CD14-positive monocyte (primary cell): ENCODE data around the gene CALML5. TPM values are rescaled to one million over a fixed set of nuclear protein-coding genes. Genes with fewer than 3 reads are reported as not detected.

Source experiments
- DNase-seq, 3 donors: peaks; one replicate each; pipeline ENCODE4 v3.0.0-alpha.2; 2011 to 2022
- H2AFZ ChIP-seq: 2 replicates; pipeline ENCODE4 v1.6.0; 2012; ENCODE audit warnings: mild to moderate bottlenecking, low read depth, low read length, inconsistent platforms; ENCODE audit not compliant: insufficient read depth, poor library complexity, severe bottlenecking
- H3K27ac ChIP-seq, 2 donors: 1 replicate in 1 of 2; 2 replicates in 1 of 2; pipeline ENCODE4 v1.5.1; 2012 to 2013; ENCODE audit warnings: low read length in 2 of 2, control low read depth in 1 of 2, inconsistent platforms in 1 of 2, low read depth in 1 of 2, mild to moderate bottlenecking in 1 of 2
- H3K27me3 ChIP-seq, 2 donors: one replicate each; pipeline versions ENCODE4 v1.6.0 to v1.6.1; 2011 to 2013; ENCODE audit warnings: low read length in 2 of 2; ENCODE audit not compliant: control insufficient read depth in 2 of 2, insufficient read depth in 2 of 2
- H3K36me3 ChIP-seq, 2 donors: replicated peaks in 1 of 2; 1 replicate in 1 of 2; 2 replicates in 1 of 2; pipeline versions ENCODE4 v1.5.1 to v1.6.1; 2012 to 2013; ENCODE audit warnings: low read length in 2 of 2, control low read depth in 1 of 2, inconsistent platforms in 1 of 2, mild to moderate bottlenecking in 1 of 2; ENCODE audit not compliant: insufficient read depth in 2 of 2, control insufficient read depth in 1 of 2
- H3K4me1 ChIP-seq, 2 donors: 1 replicate in 1 of 2; 2 replicates in 1 of 2; pipeline versions ENCODE4 v1.5.1 to v1.6.1; 2012 to 2013; ENCODE audit warnings: low read length in 2 of 2, control low read depth in 1 of 2, inconsistent platforms in 1 of 2, mild to moderate bottlenecking in 1 of 2, moderate library complexity in 1 of 2; ENCODE audit not compliant: insufficient read depth in 2 of 2, control insufficient read depth in 1 of 2
- H3K4me2 ChIP-seq: replicated peaks from 2 replicates; pipeline ENCODE3; 2012; ENCODE audit warnings: low read length, moderate library complexity, mild to moderate bottlenecking; ENCODE audit not compliant: poor library complexity, severe bottlenecking; ENCODE audit errors: extremely low read depth
- H3K4me3 ChIP-seq, 3 experiments: fragments of 200-600 bp in 1 of 3; sonication (generic) in 1 of 3; replicated peaks in 1 of 3; 1 replicate in 2 of 3; 2 replicates in 1 of 3; pipeline ENCODE4 v1.5.1; 2011 to 2013; ENCODE audit warnings: low read length in 3 of 3, mild to moderate bottlenecking in 3 of 3, control low read depth in 2 of 3, low read depth in 2 of 3, inconsistent platforms in 1 of 3, moderate library complexity in 1 of 3
- H3K79me2 ChIP-seq: 2 replicates; pipeline ENCODE4 v1.6.0; 2012; ENCODE audit warnings: mild to moderate bottlenecking, control low read depth, inconsistent platforms, low read length, moderate library complexity; ENCODE audit not compliant: insufficient read depth
- H3K9ac ChIP-seq: 2 replicates; pipeline ENCODE4 v1.6.0; 2017; ENCODE audit warnings: low read length, mild to moderate bottlenecking; ENCODE audit not compliant: insufficient read depth, poor library complexity, severe bottlenecking
- H3K9me3 ChIP-seq, 2 donors: replicated peaks in 1 of 2; 1 replicate in 1 of 2; 2 replicates in 1 of 2; pipeline versions ENCODE4 v1.5.1 to v1.6.1; 2012 to 2013; ENCODE audit warnings: low read length in 2 of 2, control low read depth in 1 of 2; ENCODE audit not compliant: control insufficient read depth in 1 of 2, insufficient read depth in 1 of 2
- H4K20me1 ChIP-seq: 2 replicates; pipeline ENCODE4 v1.6.0; 2012; ENCODE audit warnings: mild to moderate bottlenecking, low read length, control low read depth, moderate library complexity; ENCODE audit not compliant: insufficient read depth
- H3K27ac Mint-ChIP-seq, 7 donors: one replicate each; pipeline ENCODE4 v1.8.0; 2020; ENCODE audit warnings: mild to moderate bottlenecking in 7 of 7, mixed read lengths in 7 of 7, moderate library complexity in 6 of 7, inconsistent platforms in 2 of 7
- H3K27me3 Mint-ChIP-seq, 3 donors: one replicate each; pipeline ENCODE4 v1.8.0; 2021 to 2022; ENCODE audit warnings: low read depth in 3 of 3, mild to moderate bottlenecking in 3 of 3, mixed read lengths in 3 of 3, moderate library complexity in 3 of 3, inconsistent platforms in 1 of 3
- H3K36me3 Mint-ChIP-seq, 2 donors: one replicate each; pipeline ENCODE4 v1.8.0; 2020; ENCODE audit warnings: mixed read lengths in 2 of 2, inconsistent platforms in 1 of 2, mild to moderate bottlenecking in 1 of 2
- H3K4me1 Mint-ChIP-seq: one replicate; pipeline ENCODE4 v1.8.0; 2020; ENCODE audit warnings: mild to moderate bottlenecking, mixed read lengths
- H3K4me3 Mint-ChIP-seq, 2 donors: one replicate each; pipeline ENCODE4 v1.8.0; 2020; ENCODE audit warnings: mild to moderate bottlenecking in 2 of 2, mixed read lengths in 2 of 2, moderate library complexity in 1 of 2
- H3K9me3 Mint-ChIP-seq, 7 donors: one replicate each; pipeline ENCODE4 v1.8.0; 2020 to 2022; ENCODE audit warnings: mixed read lengths in 7 of 7, mild to moderate bottlenecking in 6 of 7, moderate library complexity in 6 of 7, inconsistent platforms in 2 of 7
- CTCF ChIP-seq: fragments of 200-600 bp; IDR thresholded peaks from one replicate; pipeline ENCODE4 v1.8.0; 2022; ENCODE audit warnings: antibody characterized with exemption, mild to moderate bottlenecking
- WGBS: methylation state at CpG from one replicate; pipeline ENCODE4 v1.1.5; 2013; ENCODE audit warnings: missing lambda C conversion rate; ENCODE audit not compliant: insufficient coverage; 5-methylcytosine and 5-hydroxymethylcytosine counted together
- intact Hi-C, 2 donors: fragments of 100-400 bp; cut with micrococcal nuclease; formaldehyde crosslinking; loops; one replicate each; pipeline versions ENCODE4 v1.15.0 to v1.15.1; 2023
- polyA plus RNA-seq, 3 donors: library from polyadenylated mRNA; depleted of rRNA in 1 of 3; unstranded in 2 of 3; stranded (reverse) in 1 of 3; fragments of 300-500 nt in 2 of 3; fragments of >200 nt in 1 of 3; fragmentation: Illumina TruSeq in 2 of 3; gene quantifications; 1 replicate in 2 of 3; 2 replicates in 1 of 3; pipeline ENCODE4 v1.2.3, GENCODE V29; 2012 to 2021

The CALML5 gene
- polyA plus RNA-seq, 3 donors: not detected

- Mint-ChIP-seq H3K9me3 (peaks cover 0 to 4% (median 0%) of the 10 kb centered on the region in 7 donors), H3K4me1 (no peaks in the 10 kb centered on the region), H3K27me3 (peaks cover 0 to 4% (median 2%) of the 10 kb centered on the region in 3 donors), H3K27ac (peak within 1 kb of the TSS in 1 of 7 donors; percentile 37), H3K4me3 (no peak within 1 kb of the TSS), H3K36me3 (no peaks in the 10 kb centered on the region)
- intact Hi-C loops: no loop called here
- TF ChIP-seq CTCF: no peak
- Histone ChIP-seq H2AFZ (no peak within 1 kb of the TSS), H3K9me3 (no peaks in the 10 kb centered on the region), H3K27me3 (no peaks in the 10 kb centered on the region), H3K79me2 (no peaks in the 10 kb centered on the region), H4K20me1 (no peaks in the 10 kb centered on the region), H3K4me2 (no peak within 1 kb of the TSS), H3K27ac (no peak within 1 kb of the TSS), H3K9ac (no peak within 1 kb of the TSS), H3K4me3 (no peak within 1 kb of the TSS), H3K36me3 (no peaks in the 10 kb centered on the region), H3K4me1 (no peaks in the 10 kb centered on the region)
- 97% methylated on average over 59 of the region's 64 CpGs for WGBS
- no peak for DNase-seq
Observed at GRCh38 chr10:5524641-5525560, 25.5 kb upstream of the CALML5 start, which contains the start of gene CALML3. Gene CALML3, plus strand, starts transcription at chr10:5524961. Its CDS starts 125 bp downstream, at chr10:5525086.

GRCh38 chr10:5523796-5524574, 24.6 kb upstream of the CALML5 start:
- no peaks in the 10 kb centered on the region for H3K36me3 ChIP-seq
- Mint-ChIP-seq H3K27me3 (peaks cover 2 to 4% (median 2%) of the 10 kb centered on the region in 3 donors), H3K36me3 (no peaks in the 10 kb centered on the region), H3K27ac (peak overlapping the region in 2 of 7 donors; percentile 18 to 37), H3K9me3 (peaks cover 0 to 11% (median 5%) of the 10 kb centered on the region in 7 donors), H3K4me1 (no peaks in the 10 kb centered on the region), H3K4me3 (no peak overlapping the region)
- H3K9ac ChIP-seq: no peak overlapping the region
- no peak overlapping the region for H3K4me2 ChIP-seq
- H3K4me1 ChIP-seq: no peaks in the 10 kb centered on the region
- TF ChIP-seq CTCF: no peak
- no peaks in the 10 kb centered on the region for H3K79me2 ChIP-seq
- WGBS: 96% methylated on average over 2 of the region's 11 CpGs
- intact Hi-C loops: no loop called here
- H3K9me3 ChIP-seq: no peaks in the 10 kb centered on the region
- no peak overlapping the region for H3K27ac ChIP-seq
- DNase-seq: no peak
- no peak overlapping the region for H2AFZ ChIP-seq
- H3K4me3 ChIP-seq: no peak overlapping the region
- no peaks in the 10 kb centered on the region for H4K20me1 ChIP-seq
- no peaks in the 10 kb centered on the region for H3K27me3 ChIP-seq
